Neural progenitor cell (in vitro differentiated cells): ENCODE data around the gene BRAT1. TPM values are rescaled to one million over a fixed set of nuclear protein-coding genes. Genes with fewer than 3 reads are reported as not detected.

Experiments
- DNase-seq: peaks from one replicate; pipeline ENCODE4 v3.0.0-alpha.2; 2016; ENCODE audit warnings: low spot score
- H2AFZ ChIP-seq: fragments of 200-600 bp; sonication (generic); replicated peaks from 2 replicates; pipeline ENCODE4 v1.6.1; 2016; ENCODE audit warnings: antibody characterized with exemption
- H3F3A ChIP-seq: fragments of 200-600 bp; sonication (generic); 2 replicates; pipeline ENCODE4 v1.6.1; 2016; ENCODE audit warnings: antibody characterized with exemption, low read depth
- H3K27ac ChIP-seq: fragments of 200-600 bp; sonication (generic); 2 replicates; pipeline ENCODE4 v1.5.1; 2016; ENCODE audit warnings: mild to moderate bottlenecking
- H3K27me3 ChIP-seq: fragments of 200-600 bp; sonication (generic); 2 replicates; pipeline ENCODE4 v1.6.1; 2016; ENCODE audit warnings: mild to moderate bottlenecking, moderate library complexity
- H3K36me3 ChIP-seq: fragments of 200-600 bp; sonication (generic); 2 replicates; pipeline ENCODE4 v1.5.1; 2016
- H3K4me1 ChIP-seq: fragments of 200-600 bp; sonication (generic); 2 replicates; pipeline ENCODE4 v1.6.1; 2016; ENCODE audit warnings: mixed run types
- H3K4me2 ChIP-seq: fragments of 200-600 bp; sonication (generic); 2 replicates; pipeline ENCODE4 v1.6.1; 2016
- H3K4me3 ChIP-seq: fragments of 200-600 bp; sonication (generic); 2 replicates; pipeline ENCODE4 v1.5.1; 2016
- H3K79me2 ChIP-seq: fragments of 200-600 bp; sonication (generic); 2 replicates; pipeline ENCODE4 v1.6.1; 2016; ENCODE audit warnings: low read depth
- H3K9ac ChIP-seq: fragments of 200-600 bp; sonication (generic); 2 replicates; pipeline ENCODE4 v1.6.1; 2016
- H3K9me3 ChIP-seq: fragments of 200-600 bp; sonication (generic); 2 replicates; pipeline ENCODE4 v1.5.1; 2016; ENCODE audit warnings: low read depth
- H4K20me1 ChIP-seq: fragments of 200-600 bp; sonication (generic); 2 replicates; pipeline ENCODE4 v1.6.1; 2016; ENCODE audit warnings: low read depth
- H3K27ac Mint-ChIP-seq: 3 replicates; pipeline ENCODE4 v1.8.0; 2021; ENCODE audit warnings: mixed read lengths
- H3K27me3 Mint-ChIP-seq: 2 replicates; pipeline ENCODE4 v1.8.0; 2022; ENCODE audit warnings: low read depth, mild to moderate bottlenecking, inconsistent platforms, moderate library complexity, mixed read lengths; ENCODE audit not compliant: insufficient read depth
- H3K36me3 Mint-ChIP-seq: 3 replicates; pipeline ENCODE4 v1.8.0; 2021; ENCODE audit warnings: mixed read lengths
- H3K4me1 Mint-ChIP-seq: 3 replicates; pipeline ENCODE4 v1.8.0; 2021; ENCODE audit warnings: mixed read lengths
- H3K4me3 Mint-ChIP-seq: 3 replicates; pipeline ENCODE4 v1.8.0; 2021; ENCODE audit warnings: mild to moderate bottlenecking, moderate library complexity, mixed read lengths
- H3K9me3 Mint-ChIP-seq: 3 replicates; pipeline ENCODE4 v1.8.0; 2020; ENCODE audit warnings: mixed read lengths
- EZH2 ChIP-seq: fragments of 200-600 bp; sonication (generic); IDR thresholded peaks from 2 replicates; pipeline ENCODE4 v1.6.1; 2017; ENCODE audit warnings: antibody characterized with exemption, mild to moderate bottlenecking, moderate library complexity
- EZH2phosphoT487 ChIP-seq: fragments of 200-600 bp; sonication (generic); IDR thresholded peaks from 2 replicates; pipeline ENCODE4 v1.6.1; 2017; ENCODE audit warnings: antibody characterized with exemption
- total RNA-seq: library from RNA; depleted of rRNA; stranded (reverse); fragments of >200 nt; gene quantifications from 2 replicates; pipeline ENCODE4 v1.2.3, GENCODE V29; 2015; ENCODE audit warnings: low replicate concordance
- TF ChIP-seq, protein P1 (sequence below): fragments of 200-600 bp; sonication (generic); IDR thresholded peaks from 2 replicates; pipeline ENCODE4 v1.5.1; 2017; ENCODE audit warnings: antibody characterized with exemption, mild to moderate bottlenecking

The BRAT1 gene
- total RNA-seq, 1 donor from 2014 or later: 9.3 TPM

- peak; percentile 66 for DNase-seq
- Mint-ChIP-seq H3K27ac (peak overlapping the region; percentile 90), H3K4me1 (peaks cover 44% of the 10 kb centered on the region)
Measured at GRCh38 chr7:2509298-2509906, 45.9 kb downstream of the BRAT1 start.

GRCh38 chr7:2508327-2509215 is 46.8 kb downstream of the BRAT1 start:
- Histone ChIP-seq H3F3A (peaks cover 25% of the 10 kb centered on the region), H3K4me2 (peak overlapping the region; percentile 64), H3K9ac (no peak overlapping the region), H3K9me3 (no peaks in the 10 kb centered on the region), H2AFZ (no peak overlapping the region), H3K4me1 (peaks cover 41% of the 10 kb centered on the region), H3K4me3 (no peak overlapping the region), H3K36me3 (no peaks in the 10 kb centered on the region), H4K20me1 (no peaks in the 10 kb centered on the region), H3K27me3 (no peaks in the 10 kb centered on the region), H3K79me2 (no peaks in the 10 kb centered on the region), H3K27ac (peak overlapping the region; percentile 62)
- Mint-ChIP-seq H3K36me3 (no peaks in the 10 kb centered on the region), H3K4me1 (peaks cover 51% of the 10 kb centered on the region), H3K4me3 (peak overlapping the region; percentile 35), H3K9me3 (no peaks in the 10 kb centered on the region), H3K27me3 (peaks cover 14% of the 10 kb centered on the region), H3K27ac (peak overlapping the region; percentile 87)
- peak; percentile 48 for DNase-seq
- TF ChIP-seq, protein P1, sequence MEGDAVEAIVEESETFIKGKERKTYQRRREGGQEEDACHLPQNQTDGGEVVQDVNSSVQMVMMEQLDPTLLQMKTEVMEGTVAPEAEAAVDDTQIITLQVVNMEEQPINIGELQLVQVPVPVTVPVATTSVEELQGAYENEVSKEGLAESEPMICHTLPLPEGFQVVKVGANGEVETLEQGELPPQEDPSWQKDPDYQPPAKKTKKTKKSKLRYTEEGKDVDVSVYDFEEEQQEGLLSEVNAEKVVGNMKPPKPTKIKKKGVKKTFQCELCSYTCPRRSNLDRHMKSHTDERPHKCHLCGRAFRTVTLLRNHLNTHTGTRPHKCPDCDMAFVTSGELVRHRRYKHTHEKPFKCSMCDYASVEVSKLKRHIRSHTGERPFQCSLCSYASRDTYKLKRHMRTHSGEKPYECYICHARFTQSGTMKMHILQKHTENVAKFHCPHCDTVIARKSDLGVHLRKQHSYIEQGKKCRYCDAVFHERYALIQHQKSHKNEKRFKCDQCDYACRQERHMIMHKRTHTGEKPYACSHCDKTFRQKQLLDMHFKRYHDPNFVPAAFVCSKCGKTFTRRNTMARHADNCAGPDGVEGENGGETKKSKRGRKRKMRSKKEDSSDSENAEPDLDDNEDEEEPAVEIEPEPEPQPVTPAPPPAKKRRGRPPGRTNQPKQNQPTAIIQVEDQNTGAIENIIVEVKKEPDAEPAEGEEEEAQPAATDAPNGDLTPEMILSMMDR: no peak
- TF ChIP-seq EZH2 (no peak), EZH2phosphoT487 (no peak)

More at GRCh38 chr7:2509298-2509906, 45.9 kb downstream of the BRAT1 start:
- TF ChIP-seq, protein P1: no peak
- TF ChIP-seq EZH2phosphoT487: no peak
- no peak for TF ChIP-seq EZH2
- Mint-ChIP-seq H3K36me3 (no peaks in the 10 kb centered on the region), H3K4me3 (peak overlapping the region; percentile 67), H3K9me3 (no peaks in the 10 kb centered on the region), H3K27me3 (peaks cover 14% of the 10 kb centered on the region)
- Histone ChIP-seq H3K4me1 (peaks cover 44% of the 10 kb centered on the region), H2AFZ (no peak overlapping the region), H4K20me1 (no peaks in the 10 kb centered on the region), H3K79me2 (no peaks in the 10 kb centered on the region), H3F3A (peaks cover 25% of the 10 kb centered on the region), H3K4me3 (no peak overlapping the region), H3K27ac (peak overlapping the region; percentile 62), H3K4me2 (peak overlapping the region; percentile 64), H3K27me3 (no peaks in the 10 kb centered on the region), H3K9ac (no peak overlapping the region), H3K36me3 (no peaks in the 10 kb centered on the region), H3K9me3 (no peaks in the 10 kb centered on the region)

DNA sequence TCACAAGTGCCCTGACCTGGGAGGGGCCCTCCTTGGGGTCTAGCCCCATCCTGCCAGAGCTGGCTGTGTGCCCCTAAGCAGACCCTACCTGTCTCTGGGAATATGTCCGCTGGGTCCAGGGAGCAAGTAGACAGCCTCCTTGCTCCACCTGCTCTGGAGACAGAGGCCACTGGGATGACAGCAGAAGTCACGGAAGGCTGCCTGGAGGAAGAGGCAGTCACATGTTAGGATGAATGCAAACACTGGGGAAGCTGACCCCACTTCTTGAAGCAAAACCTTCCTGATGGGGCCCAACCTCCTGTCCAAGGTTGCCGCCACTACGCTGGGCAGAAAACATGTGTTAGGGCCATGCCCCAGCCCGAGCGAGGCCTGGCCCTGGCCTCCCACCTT is 47.4 kb downstream of the BRAT1 start:
- Mint-ChIP-seq H3K9me3 (no peaks in the 10 kb centered on the region), H3K27me3 (peaks cover 14% of the 10 kb centered on the region), H3K27ac (no peak overlapping the region), H3K36me3 (no peaks in the 10 kb centered on the region), H3K4me1 (peaks cover 53% of the 10 kb centered on the region), H3K4me3 (no peak overlapping the region)
- no peaks in the 10 kb centered on the region for H4K20me1 ChIP-seq
- H3K9me3 ChIP-seq: no peaks in the 10 kb centered on the region
- no peaks in the 10 kb centered on the region for H3K27me3 ChIP-seq
- no peak overlapping the region for H2AFZ ChIP-seq
- no peak overlapping the region for H3K27ac ChIP-seq
- no peak for DNase-seq
- TF ChIP-seq, protein P1: no peak
- no peak for TF ChIP-seq EZH2
- no peak for TF ChIP-seq EZH2phosphoT487
- no peaks in the 10 kb centered on the region for H3K79me2 ChIP-seq
- H3K4me1 ChIP-seq: peaks cover 37% of the 10 kb centered on the region
- no peak overlapping the region for H3K4me2 ChIP-seq
- no peaks in the 10 kb centered on the region for H3K36me3 ChIP-seq
- peaks cover 25% of the 10 kb centered on the region for H3F3A ChIP-seq
- H3K9ac ChIP-seq: no peak overlapping the region
- H3K4me3 ChIP-seq: no peak overlapping the region
